ENCODE data around the gene SRGAP3.

The SRGAP3 gene

GRCh38 chr3:9217784-9218513 lies 31.5 kb downstream of the SRGAP3 start:
- Histone ChIP-seq H3K27me3 (ENCODE audit: control insufficient read depth in 2 of 2, insufficient read depth in 2 of 2, low read length in 2 of 2) (no peaks in the 10 kb centered on the region), H3K9me3 (ENCODE audit: control insufficient read depth in 2 of 2, low read length in 2 of 2) (no peaks in the 10 kb centered on the region), H3K4me3 (ENCODE audit: low read length in 2 of 2) (no peak overlapping the region), H3K4me1 (ENCODE audit: control insufficient read depth in 2 of 2, insufficient read depth in 2 of 2, low read length in 2 of 2) (no peaks in the 10 kb centered on the region), H3K9ac (ENCODE audit: low read depth in 1 of 2, low read length in 2 of 2) (no peak overlapping the region), H3K27ac (ENCODE audit: low read depth in 2 of 2, low read length in 2 of 2) (no peak overlapping the region), H3K36me3 (ENCODE audit: control insufficient read depth in 2 of 2, insufficient read depth in 2 of 2, low read length in 2 of 2) (no peaks in the 10 kb centered on the region)

- H3K27me3 ChIP-seq (ENCODE audit: control insufficient read depth in 2 of 2, insufficient read depth in 2 of 2, low read length in 2 of 2), result no peaks in the 10 kb centered on the region
- no peaks in the 10 kb centered on the region for H3K36me3 ChIP-seq (ENCODE audit: control insufficient read depth in 2 of 2, insufficient read depth in 2 of 2, low read length in 2 of 2)
- no peaks in the 10 kb centered on the region for H3K9me3 ChIP-seq (ENCODE audit: control insufficient read depth in 2 of 2, low read length in 2 of 2)
- H3K9ac ChIP-seq (ENCODE audit: low read depth in 1 of 2, low read length in 2 of 2), result no peak overlapping the region
- H3K4me1 ChIP-seq (ENCODE audit: control insufficient read depth in 2 of 2, insufficient read depth in 2 of 2, low read length in 2 of 2), result no peaks in the 10 kb centered on the region
- H3K27ac ChIP-seq (ENCODE audit: low read depth in 2 of 2, low read length in 2 of 2), result no peak overlapping the region
- no peak overlapping the region for H3K4me3 ChIP-seq (ENCODE audit: low read length in 2 of 2)
Measured at GRCh38 chr3:9216736-9217135, 32.7 kb downstream of the SRGAP3 start.

GRCh38 chr3:9214599-9214998 lies 34.8 kb downstream of the SRGAP3 start:
- Histone ChIP-seq H3K4me3 (ENCODE audit: low read length in 2 of 2) (no peak overlapping the region), H3K27me3 (ENCODE audit: control insufficient read depth in 2 of 2, insufficient read depth in 2 of 2, low read length in 2 of 2) (no peaks in the 10 kb centered on the region), H3K27ac (ENCODE audit: low read depth in 2 of 2, low read length in 2 of 2) (no peak overlapping the region), H3K36me3 (ENCODE audit: control insufficient read depth in 2 of 2, insufficient read depth in 2 of 2, low read length in 2 of 2) (no peaks in the 10 kb centered on the region), H3K9ac (ENCODE audit: low read depth in 1 of 2, low read length in 2 of 2) (no peak overlapping the region), H3K4me1 (ENCODE audit: control insufficient read depth in 2 of 2, insufficient read depth in 2 of 2, low read length in 2 of 2) (no peaks in the 10 kb centered on the region), H3K9me3 (ENCODE audit: control insufficient read depth in 2 of 2, low read length in 2 of 2) (no peaks in the 10 kb centered on the region)

GRCh38 chr3:9214185-9214584 lies 35.3 kb downstream of the SRGAP3 start:
- Histone ChIP-seq H3K4me3 (ENCODE audit: low read length in 2 of 2) (no peak overlapping the region), H3K4me1 (ENCODE audit: control insufficient read depth in 2 of 2, insufficient read depth in 2 of 2, low read length in 2 of 2) (no peaks in the 10 kb centered on the region), H3K36me3 (ENCODE audit: control insufficient read depth in 2 of 2, insufficient read depth in 2 of 2, low read length in 2 of 2) (no peaks in the 10 kb centered on the region), H3K9ac (ENCODE audit: low read depth in 1 of 2, low read length in 2 of 2) (no peak overlapping the region), H3K9me3 (ENCODE audit: control insufficient read depth in 2 of 2, low read length in 2 of 2) (no peaks in the 10 kb centered on the region), H3K27ac (ENCODE audit: low read depth in 2 of 2, low read length in 2 of 2) (no peak overlapping the region), H3K27me3 (ENCODE audit: control insufficient read depth in 2 of 2, insufficient read depth in 2 of 2, low read length in 2 of 2) (no peaks in the 10 kb centered on the region)

GRCh38 chr3:9213019-9213634 lies 36.3 kb downstream of the SRGAP3 start:
- Histone ChIP-seq H3K4me1 (ENCODE audit: control insufficient read depth in 2 of 2, insufficient read depth in 2 of 2, low read length in 2 of 2) (no peaks in the 10 kb centered on the region), H3K27ac (ENCODE audit: low read depth in 2 of 2, low read length in 2 of 2) (no peak overlapping the region), H3K27me3 (ENCODE audit: control insufficient read depth in 2 of 2, insufficient read depth in 2 of 2, low read length in 2 of 2) (no peaks in the 10 kb centered on the region), H3K9ac (ENCODE audit: low read depth in 1 of 2, low read length in 2 of 2) (no peak overlapping the region), H3K36me3 (ENCODE audit: control insufficient read depth in 2 of 2, insufficient read depth in 2 of 2, low read length in 2 of 2) (no peaks in the 10 kb centered on the region), H3K9me3 (ENCODE audit: control insufficient read depth in 2 of 2, low read length in 2 of 2) (no peaks in the 10 kb centered on the region), H3K4me3 (ENCODE audit: low read length in 2 of 2) (no peak overlapping the region)

- peaks cover 0 to 7% of the 10 kb centered on the region in 2 donors for H3K4me1 ChIP-seq (ENCODE audit: control insufficient read depth in 2 of 2, insufficient read depth in 2 of 2, low read length in 2 of 2)
- no peaks in the 10 kb centered on the region for H3K27me3 ChIP-seq (ENCODE audit: control insufficient read depth in 2 of 2, insufficient read depth in 2 of 2, low read length in 2 of 2)
- no peaks in the 10 kb centered on the region for H3K9me3 ChIP-seq (ENCODE audit: control insufficient read depth in 2 of 2, low read length in 2 of 2)
- H3K9ac ChIP-seq (ENCODE audit: low read depth in 1 of 2, low read length in 2 of 2), result no peak overlapping the region
- no peak overlapping the region for H3K27ac ChIP-seq (ENCODE audit: low read depth in 2 of 2, low read length in 2 of 2)
- no peaks in the 10 kb centered on the region for H3K36me3 ChIP-seq (ENCODE audit: control insufficient read depth in 2 of 2, insufficient read depth in 2 of 2, low read length in 2 of 2)
- no peak overlapping the region for H3K4me3 ChIP-seq (ENCODE audit: low read length in 2 of 2)
Measured at GRCh38 chr3:9211155-9211950, 38.1 kb downstream of the SRGAP3 start.

GRCh38 chr3:9209777-9210176 lies 39.7 kb downstream of the SRGAP3 start:
- H3K4me1 ChIP-seq (ENCODE audit: control insufficient read depth in 2 of 2, insufficient read depth in 2 of 2, low read length in 2 of 2), result peaks cover 0 to 7% of the 10 kb centered on the region in 2 donors
- H3K9me3 ChIP-seq (ENCODE audit: control insufficient read depth in 2 of 2, low read length in 2 of 2), result no peaks in the 10 kb centered on the region
- H3K27me3 ChIP-seq (ENCODE audit: control insufficient read depth in 2 of 2, insufficient read depth in 2 of 2, low read length in 2 of 2), result no peaks in the 10 kb centered on the region
- no peak overlapping the region for H3K9ac ChIP-seq (ENCODE audit: low read depth in 1 of 2, low read length in 2 of 2)
- no peak overlapping the region for H3K4me3 ChIP-seq (ENCODE audit: low read length in 2 of 2)
- no peaks in the 10 kb centered on the region for H3K36me3 ChIP-seq (ENCODE audit: control insufficient read depth in 2 of 2, insufficient read depth in 2 of 2, low read length in 2 of 2)
- H3K27ac ChIP-seq (ENCODE audit: low read depth in 2 of 2, low read length in 2 of 2), result no peak overlapping the region

- no peaks in the 10 kb centered on the region for H3K9me3 ChIP-seq (ENCODE audit: control insufficient read depth in 2 of 2, low read length in 2 of 2)
- H3K4me3 ChIP-seq (ENCODE audit: low read length in 2 of 2), result no peak overlapping the region
- peaks cover 0 to 7% of the 10 kb centered on the region in 2 donors for H3K4me1 ChIP-seq (ENCODE audit: control insufficient read depth in 2 of 2, insufficient read depth in 2 of 2, low read length in 2 of 2)
Measured at GRCh38 chr3:9208605-9209152, 40.8 kb downstream of the SRGAP3 start.

GRCh38 chr3:9207116-9207763 lies 42.2 kb downstream of the SRGAP3 start:
- Histone ChIP-seq H3K27me3 (ENCODE audit: control insufficient read depth in 2 of 2, insufficient read depth in 2 of 2, low read length in 2 of 2) (no peaks in the 10 kb centered on the region), H3K4me3 (ENCODE audit: low read length in 2 of 2) (no peak overlapping the region), H3K9ac (ENCODE audit: low read depth in 1 of 2, low read length in 2 of 2) (no peak overlapping the region), H3K36me3 (ENCODE audit: control insufficient read depth in 2 of 2, insufficient read depth in 2 of 2, low read length in 2 of 2) (no peaks in the 10 kb centered on the region), H3K9me3 (ENCODE audit: control insufficient read depth in 2 of 2, low read length in 2 of 2) (no peaks in the 10 kb centered on the region), H3K4me1 (ENCODE audit: control insufficient read depth in 2 of 2, insufficient read depth in 2 of 2, low read length in 2 of 2) (peaks cover 0 to 7% of the 10 kb centered on the region in 2 donors), H3K27ac (ENCODE audit: low read depth in 2 of 2, low read length in 2 of 2) (peak overlapping the region in 1 of 2 donors; percentile 14)

More at GRCh38 chr3:9208605-9209152, 40.8 kb downstream of the SRGAP3 start:
- Histone ChIP-seq H3K9ac (ENCODE audit: low read depth in 1 of 2, low read length in 2 of 2) (no peak overlapping the region), H3K36me3 (ENCODE audit: control insufficient read depth in 2 of 2, insufficient read depth in 2 of 2, low read length in 2 of 2) (no peaks in the 10 kb centered on the region), H3K27ac (ENCODE audit: low read depth in 2 of 2, low read length in 2 of 2) (no peak overlapping the region), H3K27me3 (ENCODE audit: control insufficient read depth in 2 of 2, insufficient read depth in 2 of 2, low read length in 2 of 2) (no peaks in the 10 kb centered on the region)

Data from mucosa of rectum (tissue), 2 donors.